HG03571 (cell line): ENCODE results near the gene SNRPD1.
"Not testable (repeated sequence)": the region's sequence is repeated elsewhere in the genome, so short reads cannot be mapped to it uniquely, and the experiment has no call there.

Experiments used
- ATAC-seq: cut with Tn5 transposase; IDR thresholded peaks from one replicate; pipeline ENCODE4 v1.9.1; 2021; ENCODE audit not compliant: unreplicated experiment

SNRPD1 gene

GRCh38 chr18:21634588-21635199 is 22.6 kb downstream of the SNRPD1 start:
- ATAC-seq, result no peak

GRCh38 chr18:21636769-21637168 is 24.7 kb downstream of the SNRPD1 start:
- ATAC-seq, result no peak

- ATAC-seq, result no peak
Measured at GRCh38 chr18:21638822-21639221, 26.7 kb downstream of the SNRPD1 start.

GRCh38 chr18:21640375-21640774 is 28.3 kb downstream of the SNRPD1 start:
- not testable (repeated sequence) for ATAC-seq

GRCh38 chr18:21650311-21650710 is 38.2 kb downstream of the SNRPD1 start:
- no peak for ATAC-seq

GRCh38 chr18:21652073-21652472 is 40.0 kb downstream of the SNRPD1 start:
- ATAC-seq, result no peak

GRCh38 chr18:21653361-21653760 is 41.2 kb downstream of the SNRPD1 start:
- no peak for ATAC-seq

- ATAC-seq, result no peak
Measured at GRCh38 chr18:21656402-21656801, 44.3 kb downstream of the SNRPD1 start.

- ATAC-seq, result no peak
Measured at GRCh38 chr18:21660078-21660477, 48.0 kb downstream of the SNRPD1 start.

GRCh38 chr18:21662581-21662980 is 50.5 kb downstream of the SNRPD1 start:
- no peak for ATAC-seq

- no peak for ATAC-seq
Measured at GRCh38 chr18:21663578-21663977, 51.5 kb downstream of the SNRPD1 start.

GRCh38 chr18:21664069-21664468 is 52.0 kb downstream of the SNRPD1 start:
- ATAC-seq, result no peak

- ATAC-seq, result no peak
Measured at GRCh38 chr18:21669736-21670285, 57.7 kb downstream of the SNRPD1 start.

- ATAC-seq, result no peak
Measured at GRCh38 chr18:21672521-21673267, 60.6 kb downstream of the SNRPD1 start.

- not testable (repeated sequence) for ATAC-seq
Measured at GRCh38 chr18:21675354-21675753, 63.2 kb downstream of the SNRPD1 start.

- no peak for ATAC-seq
Measured at GRCh38 chr18:21678859-21679258, 66.7 kb downstream of the SNRPD1 start.

GRCh38 chr18:21680161-21680560 is 68.0 kb downstream of the SNRPD1 start:
- ATAC-seq, result no peak

GRCh38 chr18:21682371-21683051 is 70.4 kb downstream of the SNRPD1 start:
- ATAC-seq, result no peak
